Coronary artery (tissue), 2 donors: Measurements from ENCODE around the gene CHST3.
A peak's percentile ranks its signal among the peaks of the same experiment; 100 is the strongest.

Source experiments
- DNase-seq: peaks from one replicate; pipeline ENCODE4 v3.0.0-alpha.2; 2017; ENCODE audit warnings: low spot score
- H3K27ac ChIP-seq, 2 donors: fragments of 200-600 bp; sonication (generic); one replicate each; pipeline ENCODE4 v1.5.1; 2016 to 2019
- H3K4me3 ChIP-seq: fragments of 200-600 bp; sonication (generic); 2 replicates; pipeline ENCODE4 v1.5.1; 2016; ENCODE audit warnings: mild to moderate bottlenecking, moderate library complexity
- CTCF ChIP-seq: fragments of 200-600 bp; sonication (generic); IDR thresholded peaks from one replicate; pipeline ENCODE4 v1.5.1; 2019; ENCODE audit warnings: antibody characterized with exemption

Gene CHST3

DNA sequence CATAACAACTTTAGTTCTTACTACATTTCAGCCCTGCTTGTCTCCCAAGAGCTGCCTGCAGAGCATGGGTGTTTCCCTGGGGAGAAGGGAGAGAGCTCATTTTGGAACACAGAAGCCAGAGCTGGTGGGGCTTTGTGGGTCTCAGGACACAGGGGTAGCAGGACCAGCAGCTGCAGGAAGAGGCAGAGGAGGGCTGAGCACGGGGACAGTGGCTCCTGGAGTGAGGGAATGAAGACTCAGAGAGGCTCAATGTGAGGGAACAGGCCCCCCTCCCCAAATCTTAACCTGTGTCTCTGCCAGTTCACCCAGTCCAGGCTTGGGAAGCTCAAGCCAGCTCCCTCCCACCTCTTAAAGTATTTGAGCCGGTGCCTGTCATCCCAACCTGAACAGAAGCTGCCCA, 50.0 kb downstream of the CHST3 start:
- no peak for TF ChIP-seq CTCF
- DNase-seq = no peak
- Histone ChIP-seq H3K27ac (peak overlapping the region in 1 of 2 donors; percentile 39), H3K4me3 (no peak overlapping the region)

DNA sequence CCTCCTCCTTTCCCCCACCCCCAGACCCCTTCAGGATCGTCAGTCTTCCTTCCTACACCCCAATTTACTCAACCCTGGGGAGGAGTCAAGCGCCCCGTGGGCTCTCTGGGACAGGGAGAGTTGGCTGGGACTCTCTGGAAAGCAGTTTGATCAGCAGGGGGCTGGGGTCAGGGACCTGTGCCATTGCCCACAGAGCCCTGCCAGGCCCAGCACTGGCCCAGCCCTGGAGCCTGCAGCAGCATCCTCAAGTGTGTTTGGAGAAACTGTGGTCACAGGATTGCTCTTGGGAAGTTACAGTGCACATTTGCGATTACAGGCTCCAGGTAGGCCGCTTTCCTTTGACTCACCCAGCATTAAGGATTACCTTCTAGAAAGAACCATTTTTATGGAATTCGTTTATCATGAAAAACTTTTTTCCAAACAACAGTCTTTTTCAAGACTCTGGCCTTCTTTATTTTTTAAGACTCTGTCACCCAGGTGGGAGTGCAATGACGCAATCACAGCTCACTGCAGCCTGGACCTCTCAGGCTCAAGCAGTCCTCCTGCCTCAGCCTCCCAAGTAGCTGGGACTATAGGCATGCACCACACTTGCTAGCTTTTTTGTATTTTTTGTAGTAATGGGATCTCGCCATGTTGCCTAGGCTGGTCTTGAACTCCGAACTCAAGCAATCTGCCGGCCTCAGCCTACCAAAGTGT, 50.7 kb downstream of the CHST3 start:
- no peak for DNase-seq
- Histone ChIP-seq H3K27ac (no peak overlapping the region), H3K4me3 (no peak overlapping the region)
- TF ChIP-seq CTCF = no peak

DNA sequence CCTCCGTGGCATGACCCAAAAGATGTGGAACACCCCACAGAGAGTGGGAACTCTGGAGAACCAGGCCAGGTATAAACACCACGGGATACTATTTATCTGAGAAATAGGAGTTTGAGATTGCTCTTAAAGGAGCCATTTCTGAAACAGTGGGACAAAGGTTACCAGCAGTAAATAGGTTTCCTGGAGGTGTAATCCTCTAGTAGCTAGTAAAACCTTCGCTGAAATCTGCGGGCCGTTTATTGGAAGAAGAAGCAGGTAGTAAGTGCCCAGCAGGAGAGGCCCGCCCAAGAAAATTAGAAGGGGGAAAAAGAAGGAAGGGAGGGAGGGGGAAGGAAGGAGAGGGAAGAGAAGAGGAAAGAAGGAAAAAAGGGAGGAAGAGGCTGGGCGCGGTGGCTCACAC, 51.6 kb downstream of the CHST3 start:
- no peak overlapping the region for H3K27ac ChIP-seq

GRCh38 chr10:72016608-72017300, 52.6 kb downstream of the CHST3 start:
- peak overlapping the region; percentile 19 for H3K4me3 ChIP-seq
- H3K27ac ChIP-seq = peak overlapping the region; percentile 56 to 82
- TF ChIP-seq CTCF = no peak
- no peak for DNase-seq

More for the DNA sequence above, 51.6 kb downstream of the CHST3 start:
- H3K4me3 ChIP-seq = no peak overlapping the region
- TF ChIP-seq CTCF = no peak
- no peak for DNase-seq

DNA sequence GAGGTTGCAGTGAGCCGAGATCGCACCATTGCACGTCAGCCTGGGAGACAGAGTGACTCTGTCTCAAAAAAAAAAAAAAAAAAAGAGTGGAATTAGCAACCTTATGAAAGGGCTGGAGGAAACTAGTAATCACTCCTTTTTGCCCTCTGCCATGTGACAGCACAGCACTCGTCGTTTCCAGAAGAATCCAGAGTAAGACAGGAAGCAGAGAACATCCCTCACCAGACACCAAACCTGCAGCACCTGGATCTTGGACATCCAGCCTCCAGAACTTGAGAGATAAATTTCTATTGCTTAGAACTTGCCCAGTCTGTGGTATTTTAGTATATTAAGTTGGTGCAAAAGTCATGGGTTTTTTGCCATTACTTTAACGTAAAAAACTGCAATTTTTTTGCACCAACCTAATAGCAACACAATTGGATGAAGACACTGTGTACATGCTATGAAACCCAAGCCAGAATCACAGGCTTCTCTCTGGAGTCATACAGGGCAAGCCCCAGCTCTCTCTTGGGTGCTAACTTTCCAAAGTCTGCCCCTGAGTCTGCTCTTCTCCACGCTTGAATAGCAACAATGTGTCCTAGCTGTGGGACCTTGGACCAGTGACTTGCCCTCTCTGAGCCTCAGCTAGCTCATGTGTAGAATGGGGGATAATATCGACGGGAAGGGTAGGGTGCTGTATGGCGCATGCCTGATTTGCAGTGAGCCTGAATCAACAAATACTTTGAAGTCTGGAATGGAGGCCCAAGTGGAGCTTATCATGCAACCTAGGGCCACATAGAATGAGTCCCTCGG, 55.1 kb downstream of the CHST3 start:
- H3K4me3 ChIP-seq = no peak overlapping the region
- no peak for DNase-seq
- TF ChIP-seq CTCF = no peak
- H3K27ac ChIP-seq = no peak overlapping the region

DNA sequence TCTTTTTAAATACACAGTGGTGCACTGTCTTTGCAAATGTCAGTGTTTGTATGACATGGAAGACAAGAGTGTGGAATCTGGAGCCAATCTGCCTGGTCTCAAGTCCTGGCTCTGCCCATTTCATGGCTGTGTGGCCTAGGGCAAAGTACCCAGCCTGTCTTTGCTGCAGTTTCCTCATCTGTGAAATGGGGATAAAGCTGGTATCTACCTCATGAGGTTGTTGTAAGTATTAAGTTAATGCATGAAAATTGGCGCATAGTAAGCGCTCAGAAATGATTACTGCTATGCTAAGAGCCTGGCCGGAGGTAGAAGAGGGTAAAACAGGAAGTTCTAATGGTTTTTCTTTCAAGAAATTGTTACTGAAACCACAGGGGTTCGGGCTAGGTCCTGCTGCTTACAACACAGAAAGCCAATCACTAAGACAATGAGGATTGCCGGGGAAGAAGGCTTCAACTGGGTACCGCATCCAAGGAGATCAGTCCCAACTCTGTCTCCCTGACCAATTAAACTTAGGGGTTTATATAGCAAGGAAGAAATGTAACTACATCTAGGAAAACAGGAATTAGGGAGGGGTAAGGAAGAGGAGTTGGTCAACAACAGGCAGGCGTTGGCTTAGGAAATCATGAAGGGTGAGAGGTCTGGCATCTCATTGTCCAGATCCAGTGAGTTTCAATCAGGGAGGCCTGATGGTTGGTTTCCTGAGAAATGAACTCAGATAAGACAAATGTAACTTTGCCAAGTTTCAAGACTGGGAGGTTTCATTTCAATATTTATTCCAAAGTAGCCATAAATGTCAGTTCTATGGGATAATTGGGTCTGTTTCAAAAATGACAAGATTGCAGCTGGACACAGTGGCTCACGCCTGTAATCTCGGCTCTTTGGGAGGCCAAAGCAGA, 57.0 kb downstream of the CHST3 start:
- no peak for DNase-seq
- H3K27ac ChIP-seq = no peak overlapping the region
- no peak for TF ChIP-seq CTCF
- no peak overlapping the region for H3K4me3 ChIP-seq
